Activated CD4-positive, alpha-beta T cell treated with anti-CD3 and anti-CD28 coated beads, Interleukin-2, amount 50 U/mL, for 16 hours (primary cell): ENCODE measurements around the gene CDH22.

Source experiments
- DNase-seq: peaks from one replicate; pipeline ENCODE4 v3.0.0-alpha.2; 2020

The CDH22 gene

DNA sequence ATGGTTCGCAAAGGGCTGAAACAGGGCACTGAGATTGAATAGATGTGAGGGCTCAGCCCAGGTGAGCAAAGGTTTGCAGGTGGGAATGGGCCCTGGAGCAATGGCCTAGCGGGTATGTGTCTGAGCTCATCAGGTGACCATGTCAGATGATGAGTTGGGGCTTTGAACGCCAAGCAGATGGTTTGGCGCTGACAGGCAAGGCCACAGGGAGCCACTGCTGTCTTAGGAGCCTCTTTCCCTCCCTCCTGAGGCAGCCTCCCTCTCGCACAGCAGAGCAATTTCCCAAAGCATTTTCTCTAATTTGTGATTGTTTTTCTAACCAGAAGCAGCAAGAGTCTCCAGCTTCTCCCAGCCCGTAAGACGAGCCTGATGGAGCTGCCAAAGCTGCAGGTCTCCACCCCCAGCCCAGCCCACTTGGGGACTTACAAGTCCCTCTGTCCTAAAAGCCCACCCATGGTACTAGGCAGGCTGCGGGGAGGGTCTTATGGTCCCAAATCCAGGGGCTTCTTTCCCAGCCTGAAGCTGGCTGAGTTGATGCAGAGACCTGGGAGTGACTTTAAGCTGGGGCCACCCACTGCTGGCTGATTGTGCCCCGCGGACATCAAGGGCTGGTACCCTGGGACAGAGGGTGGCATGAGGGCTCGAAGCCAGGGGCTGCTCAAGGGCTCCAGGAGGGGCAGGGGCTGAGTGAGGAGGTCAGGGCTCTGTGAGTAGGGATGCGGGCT, 11.6 kb downstream of the CDH22 start:
- no peak for DNase-seq

DNA sequence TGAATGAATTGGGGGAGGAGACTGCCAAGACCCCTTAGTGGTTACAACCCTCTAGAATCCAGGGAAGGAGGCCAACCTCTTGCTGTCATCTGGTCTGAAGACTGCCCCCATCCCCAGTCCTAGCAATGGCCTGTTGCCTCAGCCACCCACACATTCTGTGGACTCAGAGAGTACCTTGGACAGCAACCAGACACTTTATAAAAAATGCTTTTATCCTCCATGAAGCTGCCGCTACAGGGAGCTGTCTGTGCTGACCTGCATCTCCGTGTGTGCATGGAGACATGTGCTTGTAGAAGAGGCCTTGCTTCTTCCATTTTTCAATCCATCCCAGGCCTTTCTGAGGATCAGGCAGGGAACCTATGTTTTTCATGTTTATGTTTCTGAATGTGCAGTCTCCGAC, 15.2 kb downstream of the CDH22 start:
- no peak for DNase-seq

DNA sequence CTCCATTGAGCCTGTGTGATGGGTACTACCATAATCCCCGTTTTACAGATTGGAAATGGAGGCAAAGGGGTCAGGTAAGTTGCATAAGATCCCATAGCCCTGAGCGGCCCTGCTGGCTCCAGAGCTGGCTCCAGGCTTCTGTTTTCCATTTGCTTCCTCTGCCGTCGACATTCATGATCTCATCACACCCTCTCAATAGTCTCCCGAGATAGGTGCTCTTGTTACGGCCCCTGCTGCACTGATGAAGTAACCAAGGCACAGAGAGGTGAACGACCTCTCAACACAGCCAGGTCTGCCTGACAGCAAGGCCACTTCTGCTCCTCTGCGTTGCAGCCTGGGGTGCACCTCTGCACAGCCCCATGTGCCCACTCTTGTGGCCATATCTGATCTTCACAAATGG, 16.9 kb downstream of the CDH22 start:
- no peak for DNase-seq

DNA sequence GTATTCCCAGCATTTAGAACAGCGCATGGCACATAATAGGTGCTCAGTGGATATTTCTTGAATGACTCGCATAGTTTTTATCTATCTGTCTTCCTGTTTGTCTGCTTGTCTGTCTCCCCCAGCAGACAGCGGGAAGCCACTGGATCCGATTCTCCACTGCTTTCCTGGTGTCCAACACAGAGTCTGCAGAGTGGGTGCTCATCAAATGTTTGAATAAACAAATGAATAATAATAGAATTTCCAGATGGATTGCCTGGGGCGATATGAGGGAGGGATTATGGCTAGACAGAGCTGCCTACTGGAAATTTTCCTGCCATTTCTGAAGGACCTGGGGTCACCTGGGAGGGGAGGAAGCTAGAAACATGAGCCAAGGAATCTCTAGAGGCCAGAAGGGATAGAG, 18.9 kb downstream of the CDH22 start:
- DNase-seq = no peak

DNA sequence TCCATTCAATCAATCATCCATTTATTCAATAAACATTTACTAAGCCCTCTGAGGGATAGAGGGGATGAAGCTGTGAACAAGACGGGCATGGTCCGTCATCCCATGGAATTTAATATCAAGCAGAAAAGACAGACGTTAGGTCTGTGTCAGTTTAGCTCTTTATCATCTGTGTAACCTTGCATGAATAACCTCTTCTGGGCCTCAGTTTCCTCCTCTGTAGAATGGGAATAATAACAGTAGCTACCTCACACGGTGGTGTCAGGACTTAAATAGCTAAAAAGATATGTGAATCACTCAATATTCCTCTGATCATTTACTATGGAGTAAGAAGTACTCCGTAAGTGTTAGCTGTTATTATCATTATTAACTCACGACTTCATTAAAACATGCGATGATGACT, 21.3 kb downstream of the CDH22 start:
- no peak for DNase-seq

DNA sequence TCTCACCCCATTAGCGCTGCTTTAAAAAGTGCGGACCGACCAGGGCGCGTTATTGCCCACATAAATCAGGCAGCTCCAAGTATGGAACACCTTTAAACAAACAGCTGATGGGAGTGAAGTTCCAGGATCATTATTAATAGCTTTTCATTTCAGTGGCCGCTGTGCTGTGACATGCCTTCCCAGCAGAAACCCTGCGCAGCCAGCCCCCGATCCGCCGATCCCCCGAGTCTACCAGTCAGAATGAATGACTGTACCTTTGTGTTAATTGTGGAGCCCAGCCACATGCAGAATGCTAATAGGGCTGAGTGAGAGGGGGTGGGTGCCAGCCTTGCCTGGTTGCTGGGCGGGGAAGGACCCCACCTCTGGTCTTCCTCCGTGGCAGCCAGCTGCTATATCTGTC, 21.9 kb downstream of the CDH22 start:
- no peak for DNase-seq

DNA sequence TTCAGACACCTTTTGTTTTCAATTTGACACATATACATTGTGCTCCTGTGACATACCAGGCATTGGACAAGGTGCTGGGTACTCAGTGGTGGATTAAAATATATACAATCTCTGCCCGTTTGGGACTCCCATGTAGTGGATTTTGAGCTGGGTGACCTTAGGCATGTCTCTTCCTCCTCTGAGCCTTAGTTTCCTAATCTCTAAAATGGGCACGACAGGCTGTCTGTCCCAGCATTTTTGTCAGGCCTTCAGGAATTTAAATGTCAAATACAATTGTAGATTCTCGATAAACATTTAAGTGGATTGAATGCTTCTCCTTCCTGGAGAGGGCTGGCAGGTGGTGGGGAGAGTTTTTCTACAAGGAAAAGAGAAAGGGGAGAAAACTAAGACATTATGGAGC, 22.6 kb downstream of the CDH22 start:
- DNase-seq = no peak

DNA sequence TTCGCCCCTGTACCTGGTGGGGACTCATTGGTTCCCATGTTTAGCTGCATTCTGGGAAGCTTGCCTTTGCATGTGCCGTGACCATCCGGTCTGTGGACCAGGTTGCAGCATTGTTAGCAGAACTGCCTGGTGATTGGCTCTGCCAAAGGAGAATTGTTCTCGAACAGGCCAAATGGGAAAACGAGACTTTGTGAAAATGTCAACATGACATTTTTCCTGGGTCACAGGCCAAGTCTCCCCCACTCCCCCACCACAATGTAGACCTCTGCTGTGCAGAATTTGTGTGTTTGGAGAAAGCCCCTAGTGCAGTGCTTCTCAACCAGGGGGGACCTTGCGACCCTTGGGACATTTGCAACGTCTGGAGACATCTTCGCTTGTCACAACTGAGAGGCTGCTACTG, 23.2 kb downstream of the CDH22 start:
- no peak for DNase-seq

DNA sequence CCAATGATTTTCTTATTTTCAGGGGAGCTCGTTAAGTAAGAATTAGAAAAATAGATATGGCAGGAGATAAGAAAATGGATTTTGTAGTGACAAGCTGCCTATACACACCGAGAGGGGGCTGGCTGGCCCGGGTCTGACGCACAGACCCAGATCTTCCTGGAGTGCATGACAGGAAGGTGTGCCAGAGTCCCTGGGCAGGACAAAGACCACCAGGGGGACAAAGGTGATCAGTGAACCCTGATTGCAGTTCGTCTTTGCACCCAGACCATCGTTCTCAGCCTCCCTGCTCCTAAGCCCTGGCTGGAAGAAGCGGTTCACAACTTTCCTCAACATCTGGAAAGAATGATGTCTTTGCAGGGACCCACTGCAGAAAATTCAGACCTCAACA, 24.3 kb downstream of the CDH22 start:
- DNase-seq = no peak

DNA sequence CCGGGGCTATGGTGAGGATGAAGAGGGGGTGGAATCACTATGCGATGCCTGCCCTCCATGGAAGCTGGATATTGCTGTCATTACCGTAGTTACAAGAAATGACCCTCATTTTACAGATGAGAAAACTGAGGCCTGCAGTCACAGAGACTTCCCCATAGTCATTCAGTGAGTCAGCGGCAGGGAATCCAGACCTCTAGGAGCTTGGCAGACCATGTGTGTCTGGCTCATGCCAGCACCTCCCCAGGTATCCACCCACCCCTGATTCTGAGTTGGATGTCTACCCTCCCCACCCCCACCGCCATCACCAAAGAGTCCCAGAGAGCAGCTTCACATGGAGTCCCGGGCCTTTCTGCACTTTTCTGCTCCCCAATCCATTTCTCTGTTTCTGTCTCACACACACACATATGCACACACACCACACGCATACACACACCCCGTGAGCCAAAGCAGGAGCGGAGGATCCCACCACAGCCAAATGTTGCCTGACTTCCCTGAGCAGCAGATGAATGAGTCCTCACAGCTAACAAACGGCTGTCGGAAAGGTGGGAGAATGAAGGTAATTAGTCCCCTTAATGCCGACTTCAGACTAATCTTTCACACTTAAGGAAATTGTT, 24.8 kb downstream of the CDH22 start:
- DNase-seq = no peak

DNA sequence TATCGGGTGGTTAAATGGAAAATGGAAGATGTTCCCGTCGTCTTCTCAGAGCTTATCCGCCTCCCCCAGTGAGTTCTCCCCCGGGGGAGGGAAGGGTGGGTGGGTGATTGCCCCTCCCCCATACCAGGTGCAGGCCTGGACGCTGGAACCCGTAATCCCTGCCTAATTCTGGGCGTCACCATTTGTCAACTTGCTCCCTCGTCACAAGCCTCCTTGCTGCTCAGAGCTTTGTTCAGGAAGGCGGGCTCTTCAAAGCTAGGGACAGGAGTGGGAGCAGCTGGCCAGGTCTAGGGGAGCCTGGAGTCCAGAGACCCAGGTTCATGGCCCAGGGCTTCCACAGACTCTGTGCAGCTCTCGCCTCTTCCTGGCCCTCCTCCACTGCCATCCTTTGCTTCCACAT, 25.6 kb downstream of the CDH22 start:
- DNase-seq = no peak

DNA sequence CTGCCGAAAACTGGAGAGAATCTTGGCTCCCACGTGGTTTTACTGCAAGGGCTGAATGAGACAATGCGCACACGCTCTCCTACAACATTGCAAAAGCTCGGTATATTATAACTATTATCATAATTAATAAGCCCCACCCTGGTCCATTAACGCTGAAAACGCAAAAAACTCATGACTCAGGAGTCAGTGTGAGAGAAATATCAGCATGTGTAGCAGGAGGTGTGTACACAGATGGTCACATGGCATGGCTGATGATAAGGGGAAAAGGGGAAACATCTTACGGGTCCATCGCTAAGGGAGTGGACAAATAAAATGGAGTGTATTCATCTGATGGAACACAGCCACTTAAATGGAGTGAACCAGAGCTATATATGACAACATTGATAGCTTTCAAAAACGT, 29.2 kb downstream of the CDH22 start:
- DNase-seq = no peak

DNA sequence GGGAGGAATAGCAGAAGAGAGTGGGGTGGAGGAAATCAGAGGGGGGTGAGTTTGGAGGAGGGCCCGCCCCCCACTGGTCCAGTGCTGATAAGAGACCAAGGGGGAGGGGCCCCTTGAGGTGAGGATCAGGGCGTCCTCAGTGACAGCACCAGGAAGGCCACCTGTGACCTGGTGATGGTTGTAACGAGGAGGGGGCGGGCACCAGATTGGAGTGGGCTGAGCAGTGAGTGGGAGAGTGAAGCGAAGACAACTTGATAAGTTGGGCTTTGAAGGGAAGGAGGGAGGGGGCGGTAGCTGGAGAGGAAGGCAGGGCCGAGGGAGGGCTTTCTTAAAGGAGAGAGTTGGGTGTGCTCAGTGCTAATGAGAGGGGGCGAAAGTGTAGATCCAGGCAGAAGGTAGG, 30.7 kb downstream of the CDH22 start:
- DNase-seq = no peak

DNA sequence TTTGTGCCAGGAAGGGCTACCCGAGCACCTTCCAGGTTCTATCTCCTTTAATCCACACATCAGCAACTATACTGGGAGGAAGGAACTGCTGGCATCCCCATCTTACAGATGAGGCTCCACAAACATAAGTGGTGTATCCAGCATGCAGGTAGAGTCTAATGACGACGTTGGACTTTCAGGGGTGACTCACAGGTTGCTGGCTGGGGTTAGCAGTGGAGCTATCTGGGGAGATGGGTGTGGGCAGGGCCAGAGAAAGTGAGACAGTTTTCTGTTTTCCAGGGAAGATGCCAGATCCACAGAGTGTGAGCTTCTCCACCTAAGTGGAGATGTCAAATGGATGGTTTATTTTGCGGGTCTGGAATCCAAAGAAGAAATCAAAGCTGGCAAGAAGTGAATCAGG, 31.8 kb downstream of the CDH22 start:
- DNase-seq = no peak

DNA sequence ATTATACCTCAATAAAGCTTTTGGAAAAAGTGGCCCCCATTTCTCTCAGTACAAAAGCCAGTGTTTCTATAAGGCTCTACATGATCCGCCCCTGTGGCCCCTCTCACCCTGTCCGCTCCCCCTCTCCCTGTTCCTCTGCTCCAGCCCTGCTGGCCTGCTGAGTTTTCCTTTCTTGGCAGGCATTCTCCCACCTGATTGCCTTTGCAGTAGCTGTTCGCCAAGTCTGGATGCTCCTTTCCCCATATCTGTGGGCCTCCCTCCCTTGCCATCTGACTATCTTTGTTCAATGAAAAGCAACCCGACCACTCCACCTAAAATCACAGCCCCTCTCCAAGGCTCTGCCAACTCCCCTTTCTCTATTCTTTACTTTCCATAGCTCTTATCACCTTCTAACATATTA, 33.2 kb downstream of the CDH22 start:
- no peak for DNase-seq

DNA sequence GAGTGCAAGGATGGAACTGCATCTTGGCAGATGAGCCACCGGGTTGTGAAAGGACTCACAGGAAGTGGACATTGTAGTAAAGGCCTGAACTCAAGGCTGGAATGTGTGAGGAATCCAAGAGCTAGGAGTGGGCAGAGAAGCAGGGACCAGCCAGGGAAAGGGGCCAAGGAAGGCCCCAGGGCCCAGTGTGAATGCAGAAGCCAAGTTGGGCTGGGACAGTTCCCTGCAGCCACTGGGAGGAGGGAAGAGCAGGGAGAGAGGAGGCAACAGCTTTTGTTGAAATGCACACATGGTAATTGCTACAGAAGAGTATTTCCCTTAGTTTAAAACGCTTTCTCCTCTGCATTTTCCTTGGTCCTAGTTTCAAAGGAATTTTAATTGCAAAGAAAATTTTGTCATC, 34.6 kb downstream of the CDH22 start:
- DNase-seq = no peak

DNA sequence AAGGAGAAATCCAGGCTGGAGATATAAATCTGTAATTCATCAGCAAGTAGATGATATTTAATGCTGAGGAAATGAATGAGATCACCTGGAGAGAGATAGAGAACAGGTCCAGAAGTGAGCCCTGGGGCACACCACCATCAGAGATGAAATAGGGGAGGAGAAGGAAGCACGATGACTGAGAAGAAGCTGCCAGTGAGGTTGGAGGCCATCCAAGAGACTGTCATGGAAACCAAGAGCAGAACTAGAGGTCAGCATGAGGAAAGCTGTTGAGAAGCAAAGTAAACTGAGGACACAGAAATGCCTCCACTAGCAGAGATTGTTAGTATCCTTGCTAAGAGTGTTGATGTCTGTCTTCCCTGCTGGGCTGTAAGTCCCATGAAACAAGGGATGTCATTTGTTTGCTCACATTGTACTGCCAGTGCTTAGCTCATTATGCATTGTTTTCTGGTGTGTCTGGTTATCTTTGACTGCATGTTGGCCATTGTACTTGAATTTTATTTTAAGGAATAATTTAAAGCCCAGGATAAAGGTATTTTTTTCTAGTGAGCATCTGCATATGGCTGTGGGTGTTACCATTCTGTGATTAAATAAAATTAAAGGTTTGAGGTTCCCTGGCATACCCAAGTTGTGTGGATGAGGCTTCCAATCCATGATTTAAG, 35.8 kb downstream of the CDH22 start:
- DNase-seq = no peak

DNA sequence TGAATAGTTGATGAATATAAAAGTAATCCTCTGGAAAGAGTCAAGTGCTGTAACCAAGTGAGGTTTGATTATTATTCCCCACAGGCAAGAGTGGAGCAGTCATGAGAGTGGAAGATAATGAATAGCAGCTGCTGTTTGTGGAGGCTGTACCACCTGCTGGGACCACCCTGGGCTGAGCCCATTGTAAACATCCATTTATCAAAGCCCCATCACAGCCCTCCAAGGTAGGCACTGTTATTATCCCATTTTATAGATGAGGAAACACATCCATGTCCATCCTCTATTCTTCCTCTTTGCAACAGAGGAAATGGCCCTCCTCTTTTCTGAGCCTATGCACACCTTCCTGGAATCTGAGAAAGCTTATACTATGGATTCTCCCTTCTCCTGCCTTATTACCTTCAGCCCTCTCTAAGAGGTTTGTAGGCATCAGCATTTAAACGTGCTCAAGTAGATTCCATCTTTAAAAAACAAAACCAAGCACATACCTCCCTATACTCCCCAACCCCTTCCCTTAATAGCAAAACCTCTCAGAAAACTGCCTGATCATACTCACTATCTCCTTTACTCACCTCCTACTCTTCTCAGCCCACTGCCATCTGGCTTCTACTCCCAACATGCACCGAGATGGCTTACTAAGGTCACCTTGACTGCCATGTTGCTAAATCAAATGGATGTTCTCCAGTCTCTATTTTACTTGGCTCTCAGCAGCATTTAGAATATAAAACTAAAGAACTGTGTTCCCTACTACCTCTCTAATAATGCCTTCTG, 37.1 kb downstream of the CDH22 start:
- DNase-seq = no peak

DNA sequence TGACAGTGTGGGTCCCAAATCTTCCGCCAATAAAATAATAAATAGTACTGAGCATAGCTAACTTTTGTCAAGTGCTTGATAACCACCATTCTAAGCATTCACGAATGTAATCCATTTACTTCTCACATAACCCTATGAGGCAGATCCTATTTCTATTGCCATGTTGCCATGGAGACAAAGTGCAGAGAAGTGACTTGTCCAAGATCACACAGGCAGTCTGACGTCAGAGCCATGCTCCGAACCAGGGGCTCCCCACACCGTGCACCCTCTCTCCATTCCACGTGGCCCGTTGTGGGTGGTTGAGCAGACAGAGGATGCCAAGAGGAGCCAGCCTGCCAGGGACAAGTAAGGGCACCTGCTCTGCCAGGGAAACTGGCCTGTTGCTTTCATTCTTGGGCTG, 38.9 kb downstream of the CDH22 start:
- no peak for DNase-seq

DNA sequence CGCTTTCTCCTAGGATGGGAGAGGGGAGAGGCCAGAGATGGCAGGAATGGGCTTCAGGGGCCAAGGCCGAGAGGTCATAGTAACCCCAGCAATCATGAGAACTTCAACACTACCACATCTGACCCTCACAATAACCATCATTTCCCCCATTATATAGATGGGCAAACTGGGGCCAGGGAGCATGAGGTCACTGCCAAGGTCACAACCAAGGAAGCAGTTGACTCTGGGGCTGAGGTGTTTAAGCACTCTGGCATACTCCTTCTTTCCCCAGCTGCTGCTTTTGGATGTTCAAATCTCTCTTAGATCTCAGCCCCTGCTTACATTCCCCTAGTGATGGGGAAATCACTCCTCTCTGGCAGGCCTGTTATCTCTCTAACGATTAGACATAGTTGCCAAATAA, 39.6 kb downstream of the CDH22 start:
- DNase-seq = no peak

DNA sequence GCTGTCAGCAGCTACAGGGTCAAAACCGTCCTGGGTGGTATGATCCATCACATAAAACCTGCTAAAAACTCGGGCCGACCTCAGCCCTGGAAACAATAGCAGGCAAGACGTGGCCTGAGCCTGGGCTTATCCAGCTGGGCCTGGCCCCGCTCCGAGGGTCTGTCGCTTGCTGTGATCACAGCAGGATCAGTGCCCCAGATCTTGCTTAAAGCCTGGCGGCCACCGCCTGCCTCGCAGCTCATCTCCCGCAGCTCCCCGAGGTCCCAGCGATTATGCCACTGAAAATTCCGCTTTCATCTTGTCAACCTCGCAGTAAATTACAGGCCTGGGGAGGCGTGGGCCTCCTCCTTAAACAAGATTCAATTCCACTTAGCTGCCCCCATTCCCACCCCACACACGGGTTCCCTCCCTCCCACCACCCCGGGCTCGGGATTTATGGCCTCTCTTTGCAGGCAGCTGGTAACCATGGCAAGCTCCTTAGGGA, 40.1 kb downstream of the CDH22 start:
- no peak for DNase-seq

DNA sequence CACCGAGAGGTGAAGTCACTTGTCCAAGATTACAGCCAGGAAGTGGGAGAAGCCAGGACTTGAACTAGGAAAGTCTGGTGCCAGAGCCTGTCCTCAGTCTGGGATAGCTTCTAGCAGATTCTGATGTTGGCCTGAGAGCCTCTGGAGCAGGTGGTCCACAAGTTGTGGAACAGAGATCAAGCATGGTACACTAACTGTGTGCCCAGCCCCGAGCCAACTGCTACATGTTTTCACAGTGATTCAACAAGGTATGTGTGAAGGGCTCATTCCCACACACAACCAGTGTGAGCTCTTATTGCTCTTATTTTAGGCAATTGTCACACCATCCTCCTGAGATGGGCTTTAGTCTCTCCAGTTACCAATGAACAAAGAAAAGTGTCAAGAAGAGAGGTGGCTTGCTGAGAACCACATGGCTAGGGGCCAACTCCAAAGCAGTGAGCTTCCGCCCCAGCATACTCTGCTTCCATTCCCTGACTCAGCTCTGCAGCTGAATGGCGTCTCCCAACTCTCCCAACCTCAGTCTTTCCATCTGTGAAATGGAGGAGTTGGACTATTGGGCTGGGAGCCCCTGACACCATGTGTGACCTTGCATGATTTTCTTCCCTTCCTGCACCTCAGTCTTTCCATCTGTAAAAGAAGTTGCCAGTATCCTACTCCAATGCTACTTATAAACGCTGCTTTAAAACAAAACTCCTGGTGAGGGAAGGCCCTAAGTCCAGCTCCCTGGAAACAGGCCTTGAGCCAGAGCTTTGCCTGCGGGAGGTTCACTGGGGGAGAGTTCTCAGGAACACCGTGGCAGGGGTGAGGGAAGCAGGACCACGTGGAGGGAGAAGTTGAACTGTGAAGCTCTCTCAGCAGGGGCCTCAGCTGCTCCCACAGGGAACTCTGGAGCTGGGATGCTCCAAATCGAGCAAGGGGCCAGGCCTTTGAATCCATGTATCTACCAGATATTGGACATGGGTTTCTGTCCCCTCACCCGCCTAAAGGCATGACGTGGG, 40.9 kb downstream of the CDH22 start:
- no peak for DNase-seq
